GM23338 (cell line): ENCODE data around the gene KRTAP10-12. TPM values are rescaled to one million over a fixed set of nuclear protein-coding genes. Genes with fewer than 3 reads are reported as not detected.

ENCODE experiments used
- CTCF ChIP-seq, 2 experiments: fragments of 200-600 bp in 1 of 2; sonication (generic) in 1 of 2; conservative IDR thresholded peaks; 2 replicates each; pipeline versions ENCODE4 v1.5.1 to v1.6.1; 2016 to 2017; ENCODE audit warnings: antibody characterized with exemption in 2 of 2, low read depth in 2 of 2, mild to moderate bottlenecking in 2 of 2, moderate library complexity in 1 of 2
- ETS1 ChIP-seq: IDR thresholded peaks from 2 replicates; pipeline ENCODE4 v1.6.1; 2016; ENCODE audit warnings: antibody characterized with exemption
- EZH2 ChIP-seq: fragments of 200-600 bp; sonication (generic); IDR thresholded peaks from one replicate; pipeline ENCODE4 v1.8.0; 2017; ENCODE audit warnings: antibody characterized with exemption, mild to moderate bottlenecking, low read depth; ENCODE audit not compliant: unreplicated experiment
- JUNB ChIP-seq: IDR thresholded peaks from one replicate; pipeline ENCODE4 v1.6.1; 2016; ENCODE audit warnings: antibody characterized with exemption; ENCODE audit not compliant: unreplicated experiment
- NANOG ChIP-seq: IDR thresholded peaks from 2 replicates; pipeline ENCODE4 v1.6.1; 2016; ENCODE audit warnings: antibody characterized with exemption, borderline replicate concordance
- REST ChIP-seq: IDR thresholded peaks from one replicate; pipeline ENCODE4 v1.6.1; 2018; ENCODE audit warnings: antibody characterized with exemption; ENCODE audit not compliant: unreplicated experiment
- STAT1 ChIP-seq: IDR thresholded peaks from one replicate; pipeline ENCODE4 v1.6.1; 2016; ENCODE audit warnings: antibody characterized with exemption; ENCODE audit not compliant: unreplicated experiment
- ZNF114 ChIP-seq: fragments of 250-450 bp; sonication (Bioruptor Pico); IDR thresholded peaks from 2 replicates; pipeline ENCODE4 v1.5.0; 2020; ENCODE audit warnings: mild to moderate bottlenecking, moderate library complexity
- ZNF331 ChIP-seq: fragments of 250-450 bp; sonication (Bioruptor Pico); IDR thresholded peaks from 2 replicates; pipeline ENCODE4 v1.5.0; 2020; ENCODE audit warnings: low read depth, mild to moderate bottlenecking, moderate library complexity
- ZNF462 ChIP-seq: fragments of 250-450 bp; sonication (Bioruptor Pico); IDR thresholded peaks from 2 replicates; pipeline ENCODE4 v1.5.0; 2020; ENCODE audit warnings: mild to moderate bottlenecking, moderate library complexity
- polyA plus RNA-seq: library from polyadenylated mRNA; unstranded; fragments of >200 nt; fragmentation: Nextera tagmentation; extraction: Ambion mirVana; gene quantifications from 2 replicates; pipeline ENCODE4 v1.2.1, GENCODE V29; 2016
- total RNA-seq: library from RNA; depleted of rRNA; stranded (reverse); fragments of >200 nt; shearing (Covaris generic); gene quantifications from 2 replicates; pipeline ENCODE4 v1.2.3, GENCODE V29; 2014

Gene KRTAP10-12
- total and polyA plus RNA-seq, 2 experiments from 2014 or later, result not detected

GRCh38 chr21:44738621-44739020, 41.6 kb downstream of the KRTAP10-12 start (continued):
- TF ChIP-seq ZNF462 (CRISPR knock-in tag) (no peak), EZH2 (no peak), STAT1 (no peak), REST (no peak), ZNF114 (CRISPR knock-in tag) (no peak), NANOG (no peak), JUNB (no peak), ZNF331 (CRISPR knock-in tag) (no peak), CTCF (conservative IDR thresholded peaks at IDR 0.05; ENCODE audit: low read depth in 2 of 2) (no peak), ETS1 (no peak)
